H9 (cell line): ENCODE measurements around the gene CDH13. TPM values are rescaled to one million over a fixed set of nuclear protein-coding genes. Genes with fewer than 3 reads are reported as not detected.

Source experiments
- DNase-seq: peaks from one replicate; pipeline ENCODE4 v3.0.0-alpha.2; 2017
- H2AFZ ChIP-seq: one replicate; pipeline ENCODE4 v1.6.1; 2013; ENCODE audit warnings: mild to moderate bottlenecking, low read length, control low read depth, moderate library complexity
- H2AK5ac ChIP-seq: 2 replicates; pipeline ENCODE4 v1.6.1; 2013; ENCODE audit warnings: low read length, control low read depth, mixed read lengths; ENCODE audit not compliant: insufficient read length
- H2BK120ac ChIP-seq: one replicate; pipeline ENCODE4 v1.6.1; 2013; ENCODE audit warnings: low read depth, mild to moderate bottlenecking, low read length, control low read depth, inconsistent platforms; ENCODE audit not compliant: poor library complexity, severe bottlenecking
- H2BK12ac ChIP-seq: 2 replicates; pipeline ENCODE4 v1.6.1; 2013; ENCODE audit warnings: low read length, control low read depth, mixed read lengths, low read depth; ENCODE audit not compliant: insufficient read length
- H2BK15ac ChIP-seq: 2 replicates; pipeline ENCODE4 v1.6.1; 2013; ENCODE audit warnings: low read depth, low read length, control low read depth
- H2BK20ac ChIP-seq: one replicate; pipeline ENCODE4 v1.6.1; 2013; ENCODE audit warnings: low read depth, mild to moderate bottlenecking, low read length, control low read depth, inconsistent platforms; ENCODE audit not compliant: poor library complexity, severe bottlenecking
- H2BK5ac ChIP-seq: 2 replicates; pipeline ENCODE4 v1.6.1; 2013; ENCODE audit warnings: low read length, control low read depth, mixed read lengths; ENCODE audit not compliant: insufficient read length
- H3K14ac ChIP-seq: 2 replicates; pipeline ENCODE4 v1.6.1; 2013; ENCODE audit warnings: low read length, control low read depth; ENCODE audit not compliant: insufficient read depth
- H3K18ac ChIP-seq: 2 replicates; pipeline ENCODE4 v1.6.1; 2013; ENCODE audit warnings: low read depth, mild to moderate bottlenecking, mixed read lengths, low read length, control low read depth; ENCODE audit not compliant: insufficient read length
- H3K23ac ChIP-seq: 2 replicates; pipeline ENCODE4 v1.6.1; 2013; ENCODE audit warnings: low read length, control low read depth, mixed read lengths, low read depth; ENCODE audit not compliant: insufficient read length
- H3K23me2 ChIP-seq: 2 replicates; pipeline ENCODE4 v1.6.1; 2013; ENCODE audit warnings: low read depth, mild to moderate bottlenecking, mixed read lengths, low read length, control low read depth; ENCODE audit not compliant: insufficient read length, poor library complexity, severe bottlenecking
- H3K27ac ChIP-seq: 2 replicates; pipeline ENCODE4 v1.5.1; 2013; ENCODE audit warnings: low read length, control low read depth, mixed read lengths, low read depth; ENCODE audit not compliant: insufficient read length
- H3K27me3 ChIP-seq: 2 replicates; pipeline ENCODE4 v1.6.1; 2013; ENCODE audit warnings: low read length, control low read depth, inconsistent platforms; ENCODE audit not compliant: insufficient read depth
- H3K4ac ChIP-seq: 2 replicates; pipeline ENCODE4 v1.6.1; 2013; ENCODE audit warnings: low read depth, mild to moderate bottlenecking, control low read depth, inconsistent platforms, low read length, moderate library complexity
- H3K4me1 ChIP-seq: 2 replicates; pipeline ENCODE4 v1.6.1; 2013; ENCODE audit warnings: low read length, control low read depth, inconsistent platforms; ENCODE audit not compliant: insufficient read depth
- H3K4me2 ChIP-seq: 2 replicates; pipeline ENCODE4 v1.6.1; 2013; ENCODE audit warnings: low read length, control low read depth, mixed read lengths; ENCODE audit not compliant: insufficient read length, insufficient read depth
- H3K56ac ChIP-seq: 2 replicates; pipeline ENCODE4 v1.6.1; 2013; ENCODE audit warnings: low read depth, mild to moderate bottlenecking, mixed read lengths, low read length, control low read depth; ENCODE audit not compliant: insufficient read length
- H3K79me1 ChIP-seq: 2 replicates; pipeline ENCODE4 v1.6.1; 2013; ENCODE audit warnings: low read depth, mild to moderate bottlenecking, moderate library complexity, low read length, control low read depth, inconsistent platforms; ENCODE audit not compliant: insufficient read depth, poor library complexity, severe bottlenecking
- H3K79me2 ChIP-seq: 2 replicates; pipeline ENCODE4 v1.6.1; 2013; ENCODE audit warnings: low read length, control low read depth, inconsistent platforms; ENCODE audit not compliant: insufficient read depth
- H3K9ac ChIP-seq: 2 replicates; pipeline ENCODE4 v1.6.1; 2013; ENCODE audit warnings: low read length, control low read depth, mixed read lengths; ENCODE audit not compliant: insufficient read length; ENCODE audit errors: extremely low read depth
- H3K9me3 ChIP-seq: one replicate; pipeline ENCODE4 v1.6.1; 2013; ENCODE audit warnings: low read depth, low read length, inconsistent platforms; ENCODE audit not compliant: control insufficient read depth
- H3T11ph ChIP-seq: one replicate; pipeline ENCODE4 v1.6.1; 2013; ENCODE audit warnings: mild to moderate bottlenecking, low read length, control low read depth, inconsistent platforms
- H4K20me1 ChIP-seq: one replicate; pipeline ENCODE4 v1.6.1; 2013; ENCODE audit not compliant: control insufficient read depth, insufficient read length, insufficient read depth
- H4K5ac ChIP-seq: 2 replicates; pipeline ENCODE4 v1.6.1; 2013; ENCODE audit warnings: low read depth, mild to moderate bottlenecking, mixed read lengths, low read length, control low read depth; ENCODE audit not compliant: insufficient read length
- H4K8ac ChIP-seq: replicated peaks from 2 replicates; pipeline ENCODE4 v1.6.1; 2013; ENCODE audit warnings: low read length, control low read depth, mixed read lengths, low read depth; ENCODE audit not compliant: insufficient read length
- H4K91ac ChIP-seq: 2 replicates; pipeline ENCODE4 v1.6.1; 2013; ENCODE audit warnings: low read depth, mild to moderate bottlenecking, moderate library complexity, mixed read lengths, low read length, control low read depth; ENCODE audit not compliant: insufficient read length
- H3K27ac Mint-ChIP-seq, 3 experiments: 2 replicates in 2 of 3; 3 replicates in 1 of 3; pipeline ENCODE4 v1.8.0; 2020 to 2021; ENCODE audit warnings: mixed read lengths in 3 of 3, mild to moderate bottlenecking in 1 of 3, moderate library complexity in 1 of 3
- H3K27me3 Mint-ChIP-seq: 2 replicates; pipeline ENCODE4 v1.8.0; 2021; ENCODE audit warnings: low read depth, mild to moderate bottlenecking, moderate library complexity, mixed read lengths
- H3K36me3 Mint-ChIP-seq, 3 experiments: 2 replicates in 2 of 3; 3 replicates in 1 of 3; pipeline ENCODE4 v1.8.0; 2020 to 2021; ENCODE audit warnings: low read depth in 3 of 3, mixed read lengths in 3 of 3; ENCODE audit not compliant: insufficient read depth in 1 of 3
- H3K4me1 Mint-ChIP-seq, 2 experiments: 2 replicates each; pipeline ENCODE4 v1.8.0; 2020; ENCODE audit warnings: mixed read lengths in 2 of 2
- H3K4me3 Mint-ChIP-seq, 2 experiments: 2 replicates in 1 of 2; 3 replicates in 1 of 2; pipeline ENCODE4 v1.8.0; 2020 to 2021; ENCODE audit warnings: mild to moderate bottlenecking in 2 of 2, mixed read lengths in 2 of 2, moderate library complexity in 1 of 2
- H3K9me3 Mint-ChIP-seq, 2 experiments: 2 replicates in 1 of 2; 3 replicates in 1 of 2; pipeline ENCODE4 v1.8.0; 2020; ENCODE audit warnings: mild to moderate bottlenecking in 2 of 2, mixed read lengths in 2 of 2, moderate library complexity in 1 of 2
- WGBS: extraction: QIAGEN DNeasy Blood & Tissue Kit; methylation state at CpG from one replicate; pipeline ENCODE4 v1.1.7; 2013; ENCODE audit warnings: missing lambda C conversion rate, low lambda C conversion rate, mixed read lengths; ENCODE audit not compliant: insufficient read length; ENCODE audit errors: extremely low coverage; 5-methylcytosine and 5-hydroxymethylcytosine counted together
- total RNA-seq: library from RNA; stranded (reverse); gene quantifications from 2 replicates; pipeline ENCODE4 v1.2.1, GENCODE V29; 2021
- TF ChIP-seq, protein P1 (sequence below): fragments of 200-600 bp; sonication (generic); conservative IDR thresholded peaks from 3 replicates; pipeline ENCODE4 v1.8.0; 2021; ENCODE audit warnings: antibody characterized with exemption, mild to moderate bottlenecking

Gene CDH13
- total RNA-seq, 1 experiment from 2014 or later, result 1.5 TPM

DNA sequence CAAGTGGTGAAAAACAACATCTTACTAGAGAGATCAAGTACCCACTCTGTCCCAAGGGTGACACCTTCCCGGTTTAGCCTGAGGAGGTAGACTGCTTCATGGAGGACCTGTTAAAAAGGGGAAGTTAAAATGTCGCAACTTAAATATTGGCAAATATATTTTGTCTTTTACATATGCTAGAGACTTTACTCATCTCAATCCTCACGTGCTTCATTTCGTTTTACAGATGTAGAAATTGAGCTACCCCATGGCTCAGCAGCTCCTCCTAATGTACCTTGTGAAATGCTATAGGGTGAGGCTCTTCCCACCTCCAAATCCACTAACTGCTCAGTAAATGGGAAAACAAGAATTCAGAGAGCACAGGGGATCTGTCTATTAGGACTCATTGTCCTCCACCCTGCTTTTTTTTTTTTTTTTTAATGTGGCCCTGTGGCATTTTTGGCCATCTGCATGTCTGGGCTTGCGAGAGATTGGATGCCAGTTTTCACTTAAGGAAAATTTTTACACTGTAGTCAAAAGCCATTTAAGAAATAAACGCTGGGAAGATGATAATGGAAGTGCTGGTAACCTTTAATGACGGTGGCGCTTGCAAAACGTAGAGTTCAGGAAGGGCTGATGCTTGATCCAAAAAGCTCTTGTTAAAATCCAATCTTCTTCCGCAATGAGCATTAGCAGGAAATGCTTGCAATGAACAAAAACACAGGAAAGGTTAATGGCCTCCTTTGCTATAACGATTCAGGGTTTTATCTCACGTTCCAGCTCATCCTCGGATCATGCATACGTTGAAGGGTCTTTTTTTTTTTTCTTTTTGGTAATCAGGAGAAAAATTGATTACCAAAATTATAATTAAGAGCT lies 1220.8 kb downstream of the CDH13 start:
- Histone ChIP-seq H3T11ph (no peak overlapping the region), H3K18ac (no peak overlapping the region), H3K56ac (no peak overlapping the region), H3K4me2 (no peak overlapping the region), H3K14ac (no peak overlapping the region), H2BK120ac (no peak overlapping the region), H4K8ac (no peak overlapping the region), H3K4me1 (peaks cover 10% of the 10 kb centered on the region; the same call in 1 of the 2 replicates), H2AK5ac (no peak overlapping the region), H3K23ac (no peak overlapping the region), H2AFZ (no peak overlapping the region), H3K79me1 (no peaks in the 10 kb centered on the region), H2BK12ac (no peak overlapping the region), H4K5ac (no peak overlapping the region), H2BK20ac (no peak overlapping the region), H3K9ac (no peak overlapping the region), H2BK15ac (no peak overlapping the region), H3K79me2 (no peaks in the 10 kb centered on the region), H3K27me3 (no peaks in the 10 kb centered on the region), H3K27ac (no peak overlapping the region), H2BK5ac (no peak overlapping the region), H4K20me1 (no peaks in the 10 kb centered on the region), H3K23me2 (no peaks in the 10 kb centered on the region), H3K9me3 (no peaks in the 10 kb centered on the region), H3K4ac (no peak overlapping the region), H4K91ac (no peak overlapping the region)
- peak overlapping the region; percentile 40 to 54 (median 42); a peak in 4 of 7 replicates for H3K27ac Mint-ChIP-seq
- H3K36me3 Mint-ChIP-seq, result no peaks in the 10 kb centered on the region; a peak in 2 of 7 replicates
- WGBS, result no CpG with 5 or more reads among the region's 14 CpGs
- H3K27me3 Mint-ChIP-seq, result no peaks in the 10 kb centered on the region; the same call in 1 of the 2 replicates
- H3K4me1 Mint-ChIP-seq, result peaks cover 65 to 67% of the 10 kb centered on the region in 2 experiments
- no peak for DNase-seq
- H3K4me3 Mint-ChIP-seq, result no peak overlapping the region
- no peaks in the 10 kb centered on the region for H3K9me3 Mint-ChIP-seq
- TF ChIP-seq, protein P1, sequence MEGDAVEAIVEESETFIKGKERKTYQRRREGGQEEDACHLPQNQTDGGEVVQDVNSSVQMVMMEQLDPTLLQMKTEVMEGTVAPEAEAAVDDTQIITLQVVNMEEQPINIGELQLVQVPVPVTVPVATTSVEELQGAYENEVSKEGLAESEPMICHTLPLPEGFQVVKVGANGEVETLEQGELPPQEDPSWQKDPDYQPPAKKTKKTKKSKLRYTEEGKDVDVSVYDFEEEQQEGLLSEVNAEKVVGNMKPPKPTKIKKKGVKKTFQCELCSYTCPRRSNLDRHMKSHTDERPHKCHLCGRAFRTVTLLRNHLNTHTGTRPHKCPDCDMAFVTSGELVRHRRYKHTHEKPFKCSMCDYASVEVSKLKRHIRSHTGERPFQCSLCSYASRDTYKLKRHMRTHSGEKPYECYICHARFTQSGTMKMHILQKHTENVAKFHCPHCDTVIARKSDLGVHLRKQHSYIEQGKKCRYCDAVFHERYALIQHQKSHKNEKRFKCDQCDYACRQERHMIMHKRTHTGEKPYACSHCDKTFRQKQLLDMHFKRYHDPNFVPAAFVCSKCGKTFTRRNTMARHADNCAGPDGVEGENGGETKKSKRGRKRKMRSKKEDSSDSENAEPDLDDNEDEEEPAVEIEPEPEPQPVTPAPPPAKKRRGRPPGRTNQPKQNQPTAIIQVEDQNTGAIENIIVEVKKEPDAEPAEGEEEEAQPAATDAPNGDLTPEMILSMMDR, result no peak; the same call in 2 of the 3 replicates
